Uterus (tissue), 2 donors: ENCODE measurements around the gene PRSS35.

Source experiments
- POLR2A ChIP-seq, 2 donors: fragments of 450-650 bp; IDR thresholded peaks; one replicate each; pipeline ENCODE4 v1.6.1; 2016; ENCODE audit warnings: antibody characterized with exemption in 2 of 2, mild to moderate bottlenecking in 1 of 2, moderate library complexity in 1 of 2
- TF ChIP-seq, protein P1 (sequence below), 4 experiments: fragments of 200-600 bp in 2 of 4; fragments of 450-650 bp in 2 of 4; sonication (generic) in 2 of 4; IDR thresholded peaks; one replicate each; pipeline ENCODE4 v1.5.1; 2016 to 2019; ENCODE audit warnings: antibody characterized with exemption in 4 of 4, mild to moderate bottlenecking in 2 of 4, moderate library complexity in 1 of 4

DNA sequence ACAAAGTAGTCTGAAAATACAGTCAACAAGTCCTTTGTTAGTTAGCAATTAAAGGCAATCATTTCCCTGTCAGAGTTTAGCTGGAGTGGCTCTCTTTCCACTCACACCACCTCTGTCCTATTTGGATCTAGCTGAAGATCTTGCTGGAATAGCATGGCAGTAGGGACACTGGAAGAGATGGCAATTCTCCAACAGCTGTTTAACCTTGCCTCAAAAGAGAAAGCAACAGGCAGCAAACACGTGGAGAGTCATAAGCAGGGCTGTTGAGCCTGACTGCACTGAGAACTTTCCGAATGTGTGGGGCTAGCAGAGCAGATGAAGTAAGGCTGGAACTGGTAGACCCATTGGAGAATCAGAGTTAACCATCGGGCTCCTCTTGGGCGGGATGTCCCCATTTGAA lies 38.0 kb upstream of the PRSS35 start:
- TF ChIP-seq, protein P1, sequence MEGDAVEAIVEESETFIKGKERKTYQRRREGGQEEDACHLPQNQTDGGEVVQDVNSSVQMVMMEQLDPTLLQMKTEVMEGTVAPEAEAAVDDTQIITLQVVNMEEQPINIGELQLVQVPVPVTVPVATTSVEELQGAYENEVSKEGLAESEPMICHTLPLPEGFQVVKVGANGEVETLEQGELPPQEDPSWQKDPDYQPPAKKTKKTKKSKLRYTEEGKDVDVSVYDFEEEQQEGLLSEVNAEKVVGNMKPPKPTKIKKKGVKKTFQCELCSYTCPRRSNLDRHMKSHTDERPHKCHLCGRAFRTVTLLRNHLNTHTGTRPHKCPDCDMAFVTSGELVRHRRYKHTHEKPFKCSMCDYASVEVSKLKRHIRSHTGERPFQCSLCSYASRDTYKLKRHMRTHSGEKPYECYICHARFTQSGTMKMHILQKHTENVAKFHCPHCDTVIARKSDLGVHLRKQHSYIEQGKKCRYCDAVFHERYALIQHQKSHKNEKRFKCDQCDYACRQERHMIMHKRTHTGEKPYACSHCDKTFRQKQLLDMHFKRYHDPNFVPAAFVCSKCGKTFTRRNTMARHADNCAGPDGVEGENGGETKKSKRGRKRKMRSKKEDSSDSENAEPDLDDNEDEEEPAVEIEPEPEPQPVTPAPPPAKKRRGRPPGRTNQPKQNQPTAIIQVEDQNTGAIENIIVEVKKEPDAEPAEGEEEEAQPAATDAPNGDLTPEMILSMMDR (IDR thresholded peaks at IDR 0.05), result no peak
- TF ChIP-seq POLR2A (IDR thresholded peaks at IDR 0.05), result no peak
